ENCODE data around the gene KNOP1.

GRCh38 chr16:19677402-19677801 is 40.6 kb downstream of the KNOP1 start:
- TF ChIP-seq CTCF (IDR thresholded peaks at IDR 0.05 in 8 of 11, conservative IDR thresholded peaks at IDR 0.05 in 3 of 11) = no peak
- no peak for TF ChIP-seq POLR2AphosphoS5 (IDR thresholded peaks at IDR 0.05)
